Measurements from ENCODE around the gene MAGI2. TPM values are rescaled to one million over a fixed set of nuclear protein-coding genes. Genes with fewer than 3 reads are reported as not detected.

Gene MAGI2
- total RNA-seq, 4 donors from 2014 or later: 0.23 to 5.5 (median 0.45) TPM

DNA sequence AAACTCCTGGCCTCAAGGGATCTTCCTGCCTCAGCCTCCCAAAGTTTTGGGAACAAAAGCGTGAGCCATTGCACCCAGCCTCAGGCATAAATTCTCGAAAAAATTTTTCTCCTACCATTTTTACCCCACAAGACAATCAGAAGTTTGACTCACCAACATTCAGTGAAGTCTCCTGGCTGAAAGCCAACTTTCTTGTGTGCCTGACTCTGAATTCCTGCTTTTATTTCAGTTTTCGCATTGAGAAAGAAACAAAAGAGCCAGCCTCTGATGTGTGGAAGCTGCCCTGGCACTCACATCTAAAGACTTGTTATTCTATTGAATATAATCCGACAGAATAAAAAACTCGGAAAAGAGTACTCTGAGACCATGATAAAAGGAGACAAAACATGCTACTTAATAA is 402.9 kb downstream of the MAGI2 start:
- H3K9me3 ChIP-seq: no peaks in the 10 kb centered on the region
- no peak overlapping the region for H3K27ac ChIP-seq
- no peaks in the 10 kb centered on the region for H3K4me1 ChIP-seq
- WGBS, 2 donors: 34 to 37% methylated on average over 5 of the region's 5 CpGs
- no peaks in the 10 kb centered on the region for H3K27me3 ChIP-seq
- TF ChIP-seq CTCF (IDR thresholded peaks at IDR 0.05): no peak
- intact Hi-C loops (cut with DNase I): no loop called here
- H3K36me3 ChIP-seq: no peaks in the 10 kb centered on the region
- DNase-seq: no peak
- no peak overlapping the region for H3K4me3 ChIP-seq

GRCh38 chr7:79046061-79046460 is 407.4 kb downstream of the MAGI2 start:
- 61% methylated on average over 2 of the region's 2 CpGs for WGBS, 2 donors
- no peaks in the 10 kb centered on the region for H3K27me3 ChIP-seq
- DNase-seq: no peak
- H3K27ac ChIP-seq: no peak overlapping the region
- TF ChIP-seq POLR2A (IDR thresholded peaks at IDR 0.05) (no peak), CTCF (IDR thresholded peaks at IDR 0.05) (no peak)
- no peak overlapping the region for H3K4me3 ChIP-seq
- no peaks in the 10 kb centered on the region for H3K4me1 ChIP-seq
- H3K36me3 ChIP-seq: no peaks in the 10 kb centered on the region
- no peaks in the 10 kb centered on the region for H3K9me3 ChIP-seq
- intact Hi-C loops (cut with DNase I): no loop called here

DNA sequence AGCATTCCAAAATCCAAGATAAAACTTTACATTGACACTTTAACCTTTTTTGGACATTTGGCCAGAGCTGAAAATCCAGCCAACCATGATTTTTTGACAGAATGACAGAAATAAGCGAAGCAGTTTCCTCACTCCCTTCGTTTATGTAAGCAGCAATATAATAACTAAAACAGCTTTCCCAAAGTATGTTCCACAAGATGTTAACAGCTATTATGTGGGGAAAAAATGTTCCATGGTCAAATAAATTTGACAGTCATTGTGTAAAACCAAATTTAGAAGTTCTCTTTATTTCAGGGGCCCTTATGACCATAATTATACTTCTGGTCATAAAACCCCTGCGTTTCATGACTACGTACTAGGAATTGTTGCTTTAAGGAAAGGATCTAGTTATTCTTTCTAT is 416.5 kb downstream of the MAGI2 start:
- no peak for DNase-seq
- no peak overlapping the region for H3K4me3 ChIP-seq
- H3K9me3 ChIP-seq: no peaks in the 10 kb centered on the region
- TF ChIP-seq CTCF (IDR thresholded peaks at IDR 0.05): no peak
- intact Hi-C loops (cut with DNase I): no loop called here
- H3K27me3 ChIP-seq: no peaks in the 10 kb centered on the region
- H3K36me3 ChIP-seq: no peaks in the 10 kb centered on the region
- H3K4me1 ChIP-seq: no peaks in the 10 kb centered on the region
- H3K27ac ChIP-seq: no peak overlapping the region
- WGBS, 2 donors: 72 to 81% methylated on average over 4 of the region's 4 CpGs

GRCh38 chr7:79036356-79036755 is 417.1 kb downstream of the MAGI2 start:
- 16 to 34% methylated on average over 2 of the region's 2 CpGs for WGBS, 2 donors
- no peak for DNase-seq

DNA sequence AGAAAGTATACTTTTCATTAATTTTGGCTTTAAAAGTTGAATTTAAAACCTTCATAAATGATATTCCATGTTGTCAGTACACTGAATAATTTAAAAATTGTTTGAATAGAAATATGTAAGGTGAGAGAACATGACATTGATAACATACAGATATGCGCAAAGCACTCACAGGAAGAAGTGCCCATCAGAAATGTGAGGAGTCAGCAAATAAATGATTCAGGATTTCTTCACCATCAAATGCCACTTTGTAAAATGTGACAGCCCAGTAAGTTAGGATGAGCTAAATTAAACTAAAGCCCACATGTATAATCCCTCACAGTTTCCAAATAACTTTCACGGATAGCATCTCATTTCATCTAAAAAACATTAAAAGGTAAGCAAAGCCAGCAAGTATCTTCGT is 417.6 kb downstream of the MAGI2 start:
- Histone ChIP-seq H3K36me3 (no peaks in the 10 kb centered on the region), H3K27me3 (no peaks in the 10 kb centered on the region), H3K4me1 (no peaks in the 10 kb centered on the region), H3K27ac (no peak overlapping the region), H3K9me3 (no peaks in the 10 kb centered on the region), H3K4me3 (no peak overlapping the region)
- no peak for DNase-seq
- 56 to 69% methylated on average over 3 of the region's 3 CpGs for whole genome bisulfite sequencing, 2 donors
- intact Hi-C loops (cut with DNase I): no loop called here
- TF ChIP-seq CTCF (IDR thresholded peaks at IDR 0.05): no peak
- TF ChIP-seq POLR2A (IDR thresholded peaks at IDR 0.05): no peak

More at GRCh38 chr7:79036356-79036755, 417.1 kb downstream of the MAGI2 start:
- Histone ChIP-seq H3K36me3 (no peaks in the 10 kb centered on the region), H3K9me3 (no peaks in the 10 kb centered on the region), H3K27ac (no peak overlapping the region), H3K4me3 (no peak overlapping the region), H3K27me3 (no peaks in the 10 kb centered on the region), H3K4me1 (no peaks in the 10 kb centered on the region)
- intact Hi-C loops (cut with DNase I): no loop called here
- TF ChIP-seq POLR2A (IDR thresholded peaks at IDR 0.05): no peak
- TF ChIP-seq CTCF (IDR thresholded peaks at IDR 0.05): no peak

Data from esophagus squamous epithelium (tissue), 5 donors.